GM18505 (cell line): ENCODE results near the gene HIBADH.

ENCODE experiments used
- ATAC-seq: cut with Tn5 transposase; IDR thresholded peaks from one replicate; pipeline ENCODE4 v1.9.1; 2021; ENCODE audit not compliant: unreplicated experiment
- POLR2A ChIP-seq: IDR thresholded peaks from 4 replicates; pipeline ENCODE4 v1.6.1; 2011; ENCODE audit warnings: borderline replicate concordance; ENCODE audit not compliant: insufficient read depth, insufficient read length; ENCODE audit errors: extremely low read depth

Gene HIBADH

DNA sequence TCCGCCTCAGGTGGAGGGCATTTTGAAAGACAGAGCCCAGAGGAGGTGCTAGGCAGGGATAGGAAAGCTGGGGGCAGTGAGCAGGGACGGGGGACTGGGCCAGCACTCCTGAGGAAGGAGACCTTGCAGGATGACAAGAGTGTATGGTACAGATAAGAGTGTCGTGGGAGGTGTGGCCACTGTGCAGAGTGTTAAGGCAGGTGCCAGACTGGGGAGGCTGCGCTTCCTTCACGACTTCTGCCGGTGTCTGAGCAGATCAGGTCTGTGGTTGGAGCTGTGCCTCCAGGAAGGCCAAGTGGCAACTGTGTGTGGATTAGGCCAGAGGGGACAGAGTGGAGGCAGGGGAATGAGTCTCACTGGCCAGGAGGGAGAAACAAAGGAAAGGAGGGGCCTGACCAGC is 161.7 kb downstream of the HIBADH start:
- no peak for ATAC-seq
- TF ChIP-seq POLR2A, result no peak

DNA sequence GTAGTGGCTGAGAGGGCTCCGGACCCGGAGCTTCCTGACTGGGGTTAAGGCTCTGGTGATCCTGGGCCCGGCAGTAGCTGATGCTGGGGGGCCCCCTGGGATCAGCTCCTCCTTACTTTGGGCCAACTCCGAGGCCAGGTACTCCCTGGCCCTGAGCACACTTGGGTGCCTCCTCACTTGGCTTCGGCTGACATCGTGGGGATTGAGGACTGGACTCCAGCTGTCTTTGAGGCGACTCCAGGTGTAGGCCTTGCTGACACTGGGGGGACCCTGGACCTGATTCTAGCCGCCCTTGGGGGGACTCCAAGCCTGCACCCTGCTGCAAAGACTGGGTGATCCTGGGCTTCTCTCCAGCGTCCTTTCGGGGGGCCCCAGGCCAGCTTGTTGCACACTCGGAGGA is 170.5 kb downstream of the HIBADH start:
- ATAC-seq, result no peak
- TF ChIP-seq POLR2A, result no peak

DNA sequence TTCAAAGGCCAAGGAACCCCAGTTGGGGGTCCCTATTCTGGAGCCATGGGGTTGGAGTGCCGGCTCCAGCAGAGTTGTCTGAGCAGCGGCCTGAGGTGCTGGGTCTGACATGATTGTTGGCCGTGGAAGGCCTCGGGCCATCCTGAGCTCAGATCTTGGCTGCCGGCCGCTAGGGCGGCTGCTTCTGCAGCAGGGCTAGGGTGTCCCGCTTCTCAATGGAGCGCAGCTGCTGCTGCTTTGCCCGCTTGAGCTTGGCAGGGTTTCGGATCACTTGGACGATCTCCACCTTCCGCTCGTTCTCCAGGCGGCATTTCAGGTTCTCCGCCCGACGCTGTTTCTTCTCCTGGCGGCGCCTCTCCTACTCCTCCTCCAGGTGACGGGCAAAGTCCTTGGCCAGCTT is 171.1 kb downstream of the HIBADH start:
- no peak for TF ChIP-seq POLR2A
- ATAC-seq, result no peak

DNA sequence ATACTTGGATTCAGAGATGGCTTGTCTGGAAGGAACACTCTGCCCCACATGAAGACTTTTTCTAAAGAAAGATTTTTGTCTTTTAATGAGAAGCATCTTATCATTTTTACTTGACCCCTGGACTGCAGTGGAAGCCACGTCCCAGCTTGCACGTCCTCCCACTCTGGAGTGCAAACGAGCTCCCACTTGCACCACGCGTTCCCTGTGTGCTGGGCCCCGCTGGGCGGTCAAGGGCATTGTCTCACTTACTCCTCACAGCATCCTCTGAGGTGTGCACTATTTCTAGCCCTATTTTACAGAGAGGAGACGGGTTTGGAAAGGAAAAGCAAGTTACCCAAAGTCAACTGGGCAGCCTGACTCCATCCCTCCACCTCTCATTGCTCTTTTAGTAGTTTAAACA is 175.2 kb downstream of the HIBADH start:
- TF ChIP-seq POLR2A, result no peak

DNA sequence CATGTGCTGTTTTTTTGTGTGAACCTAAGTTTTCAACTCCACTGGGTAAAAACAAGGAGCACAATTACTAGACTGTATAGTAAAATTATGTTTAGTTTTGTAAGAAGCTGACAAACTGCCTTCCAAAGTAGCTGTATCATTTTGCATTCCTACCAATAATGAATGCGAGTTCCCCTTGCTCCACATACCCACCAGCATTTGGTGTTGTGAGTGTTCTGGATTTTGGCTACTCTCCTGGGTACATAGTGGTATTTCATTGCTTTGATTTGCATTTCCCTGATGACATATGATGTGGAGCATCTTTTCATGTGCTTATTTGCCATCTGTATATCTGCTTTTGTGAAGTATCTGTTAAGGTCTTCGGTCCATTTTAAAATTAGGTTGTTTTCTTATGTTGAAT is 178.2 kb downstream of the HIBADH start:
- ATAC-seq, result no peak

More for the DNA sequence above, 175.2 kb downstream of the HIBADH start:
- ATAC-seq, result no peak

GRCh38 chr7:27482219-27482618 is 180.5 kb downstream of the HIBADH start:
- ATAC-seq, result no peak
- TF ChIP-seq POLR2A, result no peak

More for the DNA sequence above, 178.2 kb downstream of the HIBADH start:
- TF ChIP-seq POLR2A, result no peak

GRCh38 chr7:27478556-27478955 is 184.1 kb downstream of the HIBADH start:
- ATAC-seq, result no peak
- no peak for TF ChIP-seq POLR2A

GRCh38 chr7:27478084-27478483 is 184.6 kb downstream of the HIBADH start:
- TF ChIP-seq POLR2A, result no peak
- ATAC-seq, result no peak

DNA sequence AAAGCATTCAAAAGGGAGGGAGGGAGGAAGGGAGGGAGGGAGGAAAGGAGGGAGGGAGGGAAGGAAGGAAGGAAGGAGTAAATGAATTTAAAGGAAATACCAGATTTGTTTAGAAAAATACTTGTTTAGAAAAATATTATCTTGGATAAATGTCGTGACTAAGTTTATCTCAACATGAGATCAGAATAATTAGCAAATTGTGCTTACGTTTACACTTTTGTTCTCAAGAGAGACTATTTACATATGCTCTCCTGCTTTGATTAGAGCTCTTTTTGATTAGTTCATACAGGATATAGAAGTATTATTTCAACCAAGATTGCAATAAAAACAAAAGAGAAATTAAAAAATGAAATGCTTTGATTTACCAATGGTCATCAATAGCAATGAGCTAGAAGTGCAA is 186.2 kb downstream of the HIBADH start:
- TF ChIP-seq POLR2A, result no peak
- no peak for ATAC-seq
